ENCODE data around the gene DNAJC8.

DNA sequence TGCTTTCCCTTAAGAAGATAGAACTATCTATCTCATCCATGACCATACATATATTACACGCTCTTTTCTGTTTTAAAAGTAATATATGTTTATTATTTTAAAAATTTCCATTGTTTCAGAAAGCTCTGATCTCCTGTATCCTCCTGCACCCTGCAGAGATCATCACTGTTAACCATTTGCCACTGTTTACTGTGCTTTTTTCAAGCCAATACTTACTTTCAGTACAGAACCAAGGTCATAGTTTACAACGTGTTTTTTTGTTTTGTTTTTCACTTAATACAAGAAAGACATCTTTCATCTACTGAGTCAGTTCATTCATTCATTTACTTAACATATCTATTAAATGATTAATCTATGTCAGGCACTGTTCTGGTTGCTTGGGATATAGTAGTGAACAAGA is 36.7 kb upstream of the DNAJC8 start:
- no peak for TF ChIP-seq EZH2 (IDR thresholded peaks at IDR 0.05; ENCODE audit: borderline replicate concordance, low read depth, low read length, severe bottlenecking)
- TF ChIP-seq, protein P1, sequence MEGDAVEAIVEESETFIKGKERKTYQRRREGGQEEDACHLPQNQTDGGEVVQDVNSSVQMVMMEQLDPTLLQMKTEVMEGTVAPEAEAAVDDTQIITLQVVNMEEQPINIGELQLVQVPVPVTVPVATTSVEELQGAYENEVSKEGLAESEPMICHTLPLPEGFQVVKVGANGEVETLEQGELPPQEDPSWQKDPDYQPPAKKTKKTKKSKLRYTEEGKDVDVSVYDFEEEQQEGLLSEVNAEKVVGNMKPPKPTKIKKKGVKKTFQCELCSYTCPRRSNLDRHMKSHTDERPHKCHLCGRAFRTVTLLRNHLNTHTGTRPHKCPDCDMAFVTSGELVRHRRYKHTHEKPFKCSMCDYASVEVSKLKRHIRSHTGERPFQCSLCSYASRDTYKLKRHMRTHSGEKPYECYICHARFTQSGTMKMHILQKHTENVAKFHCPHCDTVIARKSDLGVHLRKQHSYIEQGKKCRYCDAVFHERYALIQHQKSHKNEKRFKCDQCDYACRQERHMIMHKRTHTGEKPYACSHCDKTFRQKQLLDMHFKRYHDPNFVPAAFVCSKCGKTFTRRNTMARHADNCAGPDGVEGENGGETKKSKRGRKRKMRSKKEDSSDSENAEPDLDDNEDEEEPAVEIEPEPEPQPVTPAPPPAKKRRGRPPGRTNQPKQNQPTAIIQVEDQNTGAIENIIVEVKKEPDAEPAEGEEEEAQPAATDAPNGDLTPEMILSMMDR (IDR thresholded peaks at IDR 0.05; ENCODE audit: borderline replicate concordance, extremely low read depth, low read length, poor library complexity, severe bottlenecking) = no peak

All from DND-41 (cell line).